Right lobe of liver (tissue), 4 donors: ENCODE measurements around the gene COLGALT1.

Experiments
- POLR2A ChIP-seq: fragments of 450-650 bp; IDR thresholded peaks from one replicate; pipeline ENCODE4 v1.6.1; 2017; ENCODE audit warnings: antibody characterized with exemption, mild to moderate bottlenecking
- TF ChIP-seq, protein P1 (sequence below), 4 donors: fragments of 200-600 bp in 3 of 4; fragments of 450-650 bp in 1 of 4; IDR thresholded peaks; one replicate each; pipeline versions ENCODE4 v1.5.1 to v1.8.0; 2016 to 2022; ENCODE audit warnings: antibody characterized with exemption in 4 of 4, mild to moderate bottlenecking in 2 of 4
- donor health status: DM: no; HTN: no; CAD: no.
- donor health status: DM: no; HTN: no; CAD: no.
- donor health status: DM: no; HTN: yes; CAD: no.

DNA sequence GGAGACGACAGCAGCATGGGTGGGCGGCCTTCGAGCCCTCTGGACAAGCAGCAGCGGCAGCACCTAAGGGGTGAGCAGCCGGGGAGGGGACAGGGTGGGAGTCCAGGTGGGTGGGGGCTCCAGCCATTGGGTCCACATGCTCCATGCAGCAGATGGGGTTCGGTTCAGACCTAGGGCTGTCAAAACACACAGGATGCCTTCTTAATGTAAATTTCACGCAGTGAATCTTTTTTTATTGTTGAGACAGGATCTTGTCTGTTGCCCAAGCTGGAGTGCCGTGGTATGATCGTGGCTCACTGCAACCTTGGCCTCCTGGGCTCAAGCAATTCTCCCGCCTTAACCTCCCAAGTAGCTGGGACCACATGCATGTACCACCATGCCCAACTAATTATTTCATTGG is 28.1 kb upstream of the COLGALT1 start:
- TF ChIP-seq, protein P1, sequence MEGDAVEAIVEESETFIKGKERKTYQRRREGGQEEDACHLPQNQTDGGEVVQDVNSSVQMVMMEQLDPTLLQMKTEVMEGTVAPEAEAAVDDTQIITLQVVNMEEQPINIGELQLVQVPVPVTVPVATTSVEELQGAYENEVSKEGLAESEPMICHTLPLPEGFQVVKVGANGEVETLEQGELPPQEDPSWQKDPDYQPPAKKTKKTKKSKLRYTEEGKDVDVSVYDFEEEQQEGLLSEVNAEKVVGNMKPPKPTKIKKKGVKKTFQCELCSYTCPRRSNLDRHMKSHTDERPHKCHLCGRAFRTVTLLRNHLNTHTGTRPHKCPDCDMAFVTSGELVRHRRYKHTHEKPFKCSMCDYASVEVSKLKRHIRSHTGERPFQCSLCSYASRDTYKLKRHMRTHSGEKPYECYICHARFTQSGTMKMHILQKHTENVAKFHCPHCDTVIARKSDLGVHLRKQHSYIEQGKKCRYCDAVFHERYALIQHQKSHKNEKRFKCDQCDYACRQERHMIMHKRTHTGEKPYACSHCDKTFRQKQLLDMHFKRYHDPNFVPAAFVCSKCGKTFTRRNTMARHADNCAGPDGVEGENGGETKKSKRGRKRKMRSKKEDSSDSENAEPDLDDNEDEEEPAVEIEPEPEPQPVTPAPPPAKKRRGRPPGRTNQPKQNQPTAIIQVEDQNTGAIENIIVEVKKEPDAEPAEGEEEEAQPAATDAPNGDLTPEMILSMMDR (IDR thresholded peaks at IDR 0.05): no peak
- no peak for TF ChIP-seq POLR2A
